ENCODE results near the gene FCN1. TPM values are rescaled to one million over a fixed set of nuclear protein-coding genes. Genes with fewer than 3 reads are reported as not detected.

The FCN1 gene
- total RNA-seq, 1 experiment from 2014 or later: not detected

DNA sequence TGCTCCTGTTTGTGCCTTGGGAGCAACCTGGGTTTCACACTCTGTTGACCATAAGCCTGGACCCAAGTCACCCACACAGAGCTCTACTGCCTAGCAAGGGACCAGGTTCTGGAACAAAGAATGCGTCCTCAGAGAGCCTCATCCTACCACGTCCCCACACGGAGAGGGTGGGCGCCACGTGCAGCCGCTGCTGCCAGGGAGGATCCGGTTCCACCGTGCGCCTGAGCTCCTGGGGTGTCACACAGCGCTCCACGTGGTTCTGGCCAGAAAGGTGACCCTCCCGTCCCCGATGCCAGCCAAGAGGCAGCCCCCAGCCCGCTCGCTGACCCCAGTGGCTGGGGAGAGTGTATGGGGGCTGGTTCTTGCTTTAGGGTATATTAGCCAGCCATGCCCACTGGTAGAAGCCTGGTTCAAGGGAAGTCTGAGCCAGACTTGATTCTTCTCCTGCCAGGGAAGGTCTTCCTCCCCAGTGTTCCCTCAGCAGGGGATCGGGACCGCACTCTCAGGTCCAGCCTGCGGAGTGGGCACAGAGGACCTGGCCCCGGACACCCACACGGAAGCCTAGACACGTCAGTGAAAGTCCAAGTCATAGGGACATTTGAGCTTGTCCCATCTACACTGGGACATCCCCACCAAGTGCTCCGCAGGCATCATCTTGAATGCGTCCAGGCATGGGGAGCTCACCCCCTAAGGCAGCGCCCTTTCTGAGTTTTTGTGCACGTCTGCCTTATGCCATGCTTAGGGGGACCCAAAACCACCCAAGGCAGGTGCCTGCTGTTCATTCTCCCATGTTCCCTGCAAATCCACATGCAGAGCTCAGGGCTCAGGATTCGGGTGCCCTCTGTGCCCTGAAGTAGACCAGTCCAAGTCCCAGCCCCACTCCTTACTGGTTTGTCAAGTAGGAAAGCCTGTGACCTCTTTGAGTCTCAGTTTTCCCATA lies 2.4 kb downstream of the FCN1 start:
- DNase-seq (ENCODE audit: low read depth): no peak

- DNase-seq (ENCODE audit: low read depth): no peak
Observed at GRCh38 chr9:134914501-134914834, 3.2 kb downstream of the FCN1 start.

DNA sequence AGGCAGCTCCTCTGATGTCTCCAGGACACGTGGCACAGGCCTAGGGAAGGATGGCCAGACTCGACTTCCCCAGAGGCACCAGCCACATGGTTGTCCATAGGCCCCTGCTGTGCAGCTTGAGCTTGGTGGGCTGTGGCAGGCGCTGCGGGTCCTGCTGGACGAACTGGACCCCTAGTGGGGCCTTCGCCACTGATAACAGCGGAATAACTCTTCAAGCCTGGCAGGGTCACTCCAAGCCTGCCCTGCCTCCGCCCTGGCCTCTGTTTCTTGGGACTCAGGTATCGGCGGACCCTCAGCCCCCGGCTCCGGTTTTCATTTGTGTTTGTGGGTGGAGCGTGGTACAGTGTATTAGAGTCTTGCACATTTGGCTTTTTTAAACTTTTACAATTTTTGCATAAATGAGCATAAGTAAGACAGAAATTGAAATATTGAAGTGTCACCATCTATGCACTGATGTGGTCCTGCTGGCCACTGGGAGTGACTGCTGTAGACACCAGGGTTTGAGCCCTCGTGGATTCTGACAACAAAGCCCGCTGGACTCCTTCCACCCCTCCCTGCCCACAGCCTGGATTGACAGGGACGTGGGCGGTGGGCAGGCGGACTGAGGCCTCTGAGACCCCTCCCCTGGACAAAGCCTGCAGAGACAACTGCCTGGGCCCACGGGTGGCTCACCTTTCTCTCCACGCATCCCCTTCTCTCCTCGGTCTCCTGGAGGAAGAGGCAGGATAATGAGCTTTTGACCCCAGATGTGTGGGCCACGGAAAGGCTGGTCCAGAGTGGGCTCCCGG lies 3.8 kb downstream of the FCN1 start:
- DNase-seq (ENCODE audit: low read depth): no peak

GRCh38 chr9:134913041-134913712 lies 4.5 kb downstream of the FCN1 start:
- no peak for DNase-seq (ENCODE audit: low read depth)

- DNase-seq (ENCODE audit: low read depth): no peak
Observed at GRCh38 chr9:134912126-134912840, 5.4 kb downstream of the FCN1 start.

- no peak for DNase-seq (ENCODE audit: low read depth)
Observed at GRCh38 chr9:134909511-134910481, 7.9 kb downstream of the FCN1 start.

GRCh38 chr9:134908524-134909309 lies 9.0 kb downstream of the FCN1 start:
- DNase-seq (ENCODE audit: low read depth): no peak

- no peak for DNase-seq (ENCODE audit: low read depth)
Observed at GRCh38 chr9:134902936-134903335, 14.8 kb downstream of the FCN1 start.

GRCh38 chr9:134899818-134900217 lies 17.9 kb downstream of the FCN1 start:
- no peak for DNase-seq (ENCODE audit: low read depth)

DNA sequence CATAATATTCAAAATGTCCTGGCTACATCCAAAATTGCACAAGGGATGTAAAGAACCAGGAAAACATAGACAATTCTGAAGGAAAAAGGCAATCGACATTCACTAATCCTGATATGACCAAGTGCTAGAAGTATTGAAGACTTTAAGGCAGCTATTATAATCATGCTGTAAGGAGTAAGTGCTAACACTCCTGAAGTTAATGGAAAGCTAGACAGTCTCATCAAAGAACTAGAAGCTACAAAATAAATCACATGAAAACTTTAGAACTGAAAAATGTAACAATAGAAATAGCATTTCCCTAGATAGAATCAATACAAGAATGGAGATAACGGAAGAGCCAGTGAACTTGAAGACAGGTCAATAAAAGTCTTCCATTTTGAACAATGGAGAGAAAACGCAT lies 18.5 kb downstream of the FCN1 start:
- DNase-seq (ENCODE audit: low read depth): no peak

- no peak for DNase-seq (ENCODE audit: low read depth)
Observed at GRCh38 chr9:134898319-134898718, 19.4 kb downstream of the FCN1 start.

- DNase-seq (ENCODE audit: low read depth): no peak
Observed at GRCh38 chr9:134897584-134898170, 20.0 kb downstream of the FCN1 start.

GRCh38 chr9:134896834-134897583 lies 20.7 kb downstream of the FCN1 start:
- no peak for DNase-seq (ENCODE audit: low read depth)

- DNase-seq (ENCODE audit: low read depth): peak; percentile 81
Observed at GRCh38 chr9:134895908-134896833, 21.5 kb downstream of the FCN1 start.

GRCh38 chr9:134895567-134895907 lies 22.2 kb downstream of the FCN1 start:
- no peak for DNase-seq (ENCODE audit: low read depth)

GRCh38 chr9:134895097-134895496 lies 22.6 kb downstream of the FCN1 start:
- DNase-seq (ENCODE audit: low read depth): no peak

GRCh38 chr9:134894136-134894860 lies 23.4 kb downstream of the FCN1 start:
- DNase-seq (ENCODE audit: low read depth): no peak
